Measurements from ENCODE around the gene BCAS3. TPM values are rescaled to one million over a fixed set of nuclear protein-coding genes. Genes with fewer than 3 reads are reported as not detected.

Gene BCAS3
- total RNA-seq, 1 donor from 2014 or later = 64.9 TPM

DNA sequence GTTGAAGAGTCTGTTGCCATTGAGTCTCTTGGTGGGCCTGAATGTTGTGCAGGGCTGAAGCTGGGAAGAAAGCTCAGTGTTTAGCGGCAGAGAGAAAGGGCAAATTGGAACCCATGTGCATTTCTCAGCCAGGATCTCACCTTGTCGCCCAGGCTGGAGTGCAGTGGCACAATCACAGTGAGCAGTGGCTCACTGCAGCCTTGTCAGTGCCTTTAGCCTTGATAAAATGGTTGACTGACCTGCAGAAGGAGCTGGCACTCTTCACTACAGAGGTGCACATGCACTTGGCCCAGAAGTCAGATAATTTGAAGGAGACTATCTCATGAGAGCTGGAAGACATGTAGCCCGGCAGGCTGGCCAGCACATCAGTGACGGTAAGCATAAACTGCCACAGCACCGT lies 597.7 kb downstream of the BCAS3 start:
- no peak overlapping the region for H3K4me3 Mint-ChIP-seq
- no peaks in the 10 kb centered on the region for H3K27me3 Mint-ChIP-seq (ENCODE audit: low read depth)
- H3K9me3 Mint-ChIP-seq = peaks cover 6% of the 10 kb centered on the region
- H3K4me1 Mint-ChIP-seq = peaks cover 7% of the 10 kb centered on the region
- no peak overlapping the region for H3K27ac Mint-ChIP-seq
- peaks cover 19% of the 10 kb centered on the region for H3K36me3 Mint-ChIP-seq
- DNase-seq (ENCODE audit: low spot score in 2 of 2, unreplicated experiment in 2 of 2) = no peak
- TF ChIP-seq, protein P1, sequence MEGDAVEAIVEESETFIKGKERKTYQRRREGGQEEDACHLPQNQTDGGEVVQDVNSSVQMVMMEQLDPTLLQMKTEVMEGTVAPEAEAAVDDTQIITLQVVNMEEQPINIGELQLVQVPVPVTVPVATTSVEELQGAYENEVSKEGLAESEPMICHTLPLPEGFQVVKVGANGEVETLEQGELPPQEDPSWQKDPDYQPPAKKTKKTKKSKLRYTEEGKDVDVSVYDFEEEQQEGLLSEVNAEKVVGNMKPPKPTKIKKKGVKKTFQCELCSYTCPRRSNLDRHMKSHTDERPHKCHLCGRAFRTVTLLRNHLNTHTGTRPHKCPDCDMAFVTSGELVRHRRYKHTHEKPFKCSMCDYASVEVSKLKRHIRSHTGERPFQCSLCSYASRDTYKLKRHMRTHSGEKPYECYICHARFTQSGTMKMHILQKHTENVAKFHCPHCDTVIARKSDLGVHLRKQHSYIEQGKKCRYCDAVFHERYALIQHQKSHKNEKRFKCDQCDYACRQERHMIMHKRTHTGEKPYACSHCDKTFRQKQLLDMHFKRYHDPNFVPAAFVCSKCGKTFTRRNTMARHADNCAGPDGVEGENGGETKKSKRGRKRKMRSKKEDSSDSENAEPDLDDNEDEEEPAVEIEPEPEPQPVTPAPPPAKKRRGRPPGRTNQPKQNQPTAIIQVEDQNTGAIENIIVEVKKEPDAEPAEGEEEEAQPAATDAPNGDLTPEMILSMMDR (IDR thresholded peaks at IDR 0.05; ENCODE audit: unreplicated experiment) = no peak

DNA sequence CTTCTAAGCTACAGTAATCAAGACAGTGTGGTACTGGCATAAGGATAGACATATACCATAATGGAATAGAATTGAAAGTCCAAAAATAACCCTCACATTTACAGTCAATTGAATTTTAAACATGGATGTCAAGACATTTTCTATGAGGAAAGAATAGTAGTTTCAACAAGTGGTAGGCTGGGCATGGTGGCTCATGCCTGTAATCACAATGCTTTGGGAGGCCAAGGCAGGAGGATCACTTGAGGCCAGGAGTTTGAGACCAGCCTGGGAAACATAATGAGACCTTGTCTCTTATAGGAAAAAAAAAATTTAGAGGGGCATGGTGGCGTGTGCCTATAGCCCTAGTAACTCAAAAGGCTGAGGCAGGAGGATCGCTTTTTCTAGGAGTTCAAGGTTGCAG lies 599.2 kb downstream of the BCAS3 start:
- Mint-ChIP-seq H3K4me1 (peaks cover 7% of the 10 kb centered on the region), H3K9me3 (peaks cover 6% of the 10 kb centered on the region), H3K27ac (no peak overlapping the region), H3K27me3 (ENCODE audit: low read depth) (no peaks in the 10 kb centered on the region), H3K36me3 (peaks cover 19% of the 10 kb centered on the region), H3K4me3 (no peak overlapping the region)
- DNase-seq (ENCODE audit: low spot score in 2 of 2, unreplicated experiment in 2 of 2) = no peak
- TF ChIP-seq, protein P1 (IDR thresholded peaks at IDR 0.05; ENCODE audit: unreplicated experiment) = no peak

DNA sequence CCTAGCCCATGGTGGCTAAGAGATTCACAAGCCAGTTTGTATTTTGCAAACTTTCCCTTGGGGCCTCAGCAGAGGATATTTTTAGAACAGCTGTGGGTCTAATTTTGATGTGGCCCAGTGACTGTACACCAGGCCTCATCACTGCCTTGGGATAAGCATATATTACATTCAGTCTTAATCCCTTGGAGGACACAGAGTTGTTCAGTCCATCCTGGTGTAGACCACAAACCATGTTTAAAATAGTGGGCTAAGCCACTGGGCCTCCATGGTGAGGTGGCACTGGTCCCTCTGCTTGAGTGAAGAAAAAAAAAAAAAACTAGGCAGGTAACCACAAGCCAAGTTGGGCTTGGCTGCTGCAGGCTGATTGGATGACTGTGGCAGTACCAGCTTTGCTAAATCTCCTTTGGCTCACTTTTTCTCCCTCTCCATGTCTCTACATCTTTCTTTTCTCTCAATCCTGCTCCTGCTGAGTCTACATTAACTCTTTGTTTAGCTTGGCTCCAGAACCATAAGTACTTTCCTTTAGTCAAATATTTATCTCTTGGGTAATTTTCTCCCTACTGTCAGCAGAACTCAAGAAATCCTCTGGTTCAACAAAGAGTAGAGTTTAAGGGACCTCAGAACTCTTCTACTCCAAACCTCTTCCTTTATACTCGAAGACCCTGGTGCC lies 602.0 kb downstream of the BCAS3 start:
- no peak overlapping the region for H3K4me3 Mint-ChIP-seq
- no peak for DNase-seq (ENCODE audit: low spot score in 2 of 2, unreplicated experiment in 2 of 2)
- H3K27ac Mint-ChIP-seq = no peak overlapping the region
- peaks cover 24% of the 10 kb centered on the region for H3K36me3 Mint-ChIP-seq
- peaks cover 6% of the 10 kb centered on the region for H3K9me3 Mint-ChIP-seq
- H3K27me3 Mint-ChIP-seq (ENCODE audit: low read depth) = no peaks in the 10 kb centered on the region
- peaks cover 2% of the 10 kb centered on the region for H3K4me1 Mint-ChIP-seq
- TF ChIP-seq, protein P1 (IDR thresholded peaks at IDR 0.05; ENCODE audit: unreplicated experiment) = no peak

- no peak for DNase-seq (ENCODE audit: low spot score in 2 of 2, unreplicated experiment in 2 of 2)
- Mint-ChIP-seq H3K27me3 (ENCODE audit: low read depth) (no peaks in the 10 kb centered on the region), H3K36me3 (peaks cover 24% of the 10 kb centered on the region), H3K9me3 (peaks cover 6% of the 10 kb centered on the region), H3K4me1 (peaks cover 7% of the 10 kb centered on the region), H3K27ac (no peak overlapping the region), H3K4me3 (no peak overlapping the region)
- TF ChIP-seq, protein P1 (IDR thresholded peaks at IDR 0.05; ENCODE audit: unreplicated experiment) = no peak
Measured at GRCh38 chr17:61280338-61280737, 602.7 kb downstream of the BCAS3 start.

- H3K4me1 Mint-ChIP-seq = peaks cover 12% of the 10 kb centered on the region
- TF ChIP-seq, protein P1 (IDR thresholded peaks at IDR 0.05; ENCODE audit: unreplicated experiment) = no peak
- H3K27me3 Mint-ChIP-seq (ENCODE audit: low read depth) = no peaks in the 10 kb centered on the region
- peaks cover 6% of the 10 kb centered on the region for H3K9me3 Mint-ChIP-seq
- H3K36me3 Mint-ChIP-seq = peaks cover 24% of the 10 kb centered on the region
- H3K27ac Mint-ChIP-seq = no peak overlapping the region
- H3K4me3 Mint-ChIP-seq = no peak overlapping the region
- DNase-seq (ENCODE audit: low spot score in 2 of 2, unreplicated experiment in 2 of 2) = no peak
Measured at GRCh38 chr17:61280851-61281250, 603.2 kb downstream of the BCAS3 start.
